GM20000 (cell line): ENCODE data around the gene KCNC4.

ENCODE experiments used
- DNase-seq: peaks from one replicate; pipeline ENCODE4 v3.0.0; 2012; ENCODE audit warnings: low spot score
- CTCF ChIP-seq: IDR thresholded peaks from 2 replicates; pipeline ENCODE4 v1.5.1; 2012; ENCODE audit warnings: mild to moderate bottlenecking, control low read depth; ENCODE audit errors: extremely low read depth, missing control alignments

The KCNC4 gene

GRCh38 chr1:110183642-110184167 lies 26.4 kb upstream of the KCNC4 start:
- DNase-seq: no peak
- no peak for TF ChIP-seq CTCF

- DNase-seq: no peak
- no peak for TF ChIP-seq CTCF
These were observed 25.7 kb upstream of the KCNC4 start for GRCh38 chr1:110184446-110184845.

GRCh38 chr1:110185181-110185580 lies 24.9 kb upstream of the KCNC4 start:
- DNase-seq: no peak
- TF ChIP-seq CTCF: no peak

- TF ChIP-seq CTCF: no peak
- DNase-seq: no peak
These were observed 23.6 kb upstream of the KCNC4 start for GRCh38 chr1:110186558-110186957.

- DNase-seq: no peak
- no peak for TF ChIP-seq CTCF
These were observed 22.8 kb upstream of the KCNC4 start for GRCh38 chr1:110187139-110187890.

GRCh38 chr1:110188035-110188618 lies 22.0 kb upstream of the KCNC4 start:
- no peak for TF ChIP-seq CTCF
- no peak for DNase-seq

GRCh38 chr1:110189181-110189580 lies 20.9 kb upstream of the KCNC4 start:
- no peak for TF ChIP-seq CTCF
- DNase-seq: no peak
